HEK293 (cell line): ENCODE measurements around the gene MYOM1.
A peak's percentile ranks its signal among the peaks of the same experiment; 100 is the strongest.

Source experiments
- CTCF ChIA-PET: fragments of 350-600 bp; formaldehyde crosslinking; extraction: SDS; loops from one replicate; lab custom pipeline; 2021; ENCODE audit warnings: antibody characterized with exemption; lab: Yijun Ruan, JAX
- POLR2A ChIA-PET: fragments of 300-600 bp; formaldehyde crosslinking; extraction: SDS; loops from one replicate; lab custom pipeline; 2020; ENCODE audit warnings: antibody characterized with exemption, inconsistent platforms; lab: Yijun Ruan, JAX
- H3K27ac ChIP-seq: fragments of 200-500 bp; sonication (Bioruptor generic); 2 replicates; pipeline ENCODE4 v1.5.1; 2014; ENCODE audit warnings: low read depth, low read length, control low read depth, inconsistent platforms; ENCODE audit errors: extremely low read depth
- H3K36me3 ChIP-seq, 2 experiments: fragments of 200-500 bp in 1 of 2; sonication (Bioruptor generic) in 1 of 2; 1 replicate in 1 of 2; 2 replicates in 1 of 2; pipeline ENCODE4 v1.5.1; 2014 to 2017; ENCODE audit warnings: inconsistent platforms in 2 of 2, low read length in 2 of 2; ENCODE audit not compliant: control insufficient read depth in 2 of 2, insufficient read depth in 1 of 2
- H3K4me1 ChIP-seq: fragments of 200-500 bp; sonication (Bioruptor generic); 2 replicates; pipeline ENCODE4 v1.5.1; 2014; ENCODE audit warnings: mild to moderate bottlenecking, low read length, inconsistent platforms; ENCODE audit not compliant: control insufficient read depth, insufficient read depth
- H3K4me3 ChIP-seq: 2 replicates; pipeline ENCODE4 v1.5.1; 2011; ENCODE audit warnings: low read depth, mild to moderate bottlenecking, control low read depth, low read length, moderate library complexity
- H3K9me3 ChIP-seq: fragments of 200-500 bp; sonication (Bioruptor generic); 2 replicates; pipeline ENCODE4 v1.5.1; 2014; ENCODE audit warnings: low read depth, low read length, inconsistent platforms; ENCODE audit not compliant: control insufficient read depth, insufficient read depth
- MYNN ChIP-seq: fragments of 450-650 bp; formaldehyde crosslinking; IDR thresholded peaks from 2 replicates; pipeline ENCODE4 v1.5.1; 2016; ENCODE audit warnings: missing biosample characterization, missing genetic modification characterization, borderline replicate concordance
- MZF1 ChIP-seq: fragments of 450-650 bp; formaldehyde crosslinking; IDR thresholded peaks from 2 replicates; pipeline ENCODE4 v1.5.1; 2017; ENCODE audit warnings: missing biosample characterization, missing genetic modification characterization, borderline replicate concordance
- PBX3 ChIP-seq: sonication (generic); formaldehyde crosslinking; IDR thresholded peaks from 2 replicates; pipeline ENCODE4 v1.8.1; 2022; ENCODE audit warnings: mild to moderate bottlenecking, moderate library complexity, missing genetic modification reagents
- REST ChIP-seq: fragments of 450-650 bp; formaldehyde crosslinking; IDR thresholded peaks from 2 replicates; pipeline ENCODE4 v1.5.1; 2016; ENCODE audit warnings: missing biosample characterization, missing genetic modification characterization
- SP3 ChIP-seq: fragments of 450-650 bp; formaldehyde crosslinking; IDR thresholded peaks from 2 replicates; pipeline ENCODE4 v1.5.1; 2016; ENCODE audit warnings: missing biosample characterization, missing genetic modification characterization
- TCF7L2 ChIP-seq: IDR thresholded peaks from 2 replicates; pipeline ENCODE4 v1.6.1; 2011; ENCODE audit warnings: low read depth, mild to moderate bottlenecking, inconsistent platforms, low read length, moderate library complexity, borderline replicate concordance
- ZBTB26 ChIP-seq: fragments of 450-650 bp; formaldehyde crosslinking; optimal IDR thresholded peaks from 2 replicates; pipeline ENCODE3; 2016; ENCODE audit warnings: missing biosample characterization, mild to moderate bottlenecking, missing genetic modification characterization
- ZNF114 ChIP-seq: fragments of 450-650 bp; formaldehyde crosslinking; IDR thresholded peaks from 2 replicates; pipeline ENCODE4 v1.5.0; 2017; ENCODE audit warnings: missing biosample characterization, missing genetic modification characterization
- ZNF16 ChIP-seq: fragments of 450-650 bp; formaldehyde crosslinking; IDR thresholded peaks from 2 replicates; pipeline ENCODE4 v1.5.1; 2016; ENCODE audit warnings: low read depth, missing biosample characterization, missing genetic modification characterization
- ZNF211 ChIP-seq: fragments of 450-650 bp; formaldehyde crosslinking; IDR thresholded peaks from 2 replicates; pipeline ENCODE4 v1.5.1; 2016; ENCODE audit warnings: low read depth, missing biosample characterization, missing genetic modification characterization
- ZNF214 ChIP-seq: fragments of 450-650 bp; formaldehyde crosslinking; IDR thresholded peaks from 2 replicates; pipeline ENCODE4 v1.5.1; 2017; ENCODE audit warnings: missing biosample characterization, mild to moderate bottlenecking, missing genetic modification characterization, borderline replicate concordance
- ZNF341 ChIP-seq: fragments of 450-650 bp; formaldehyde crosslinking; IDR thresholded peaks from 2 replicates; pipeline ENCODE4; 2016; ENCODE audit warnings: low read depth, missing biosample characterization, missing genetic modification characterization
- ZNF510 ChIP-seq: fragments of 450-650 bp; formaldehyde crosslinking; IDR thresholded peaks from 2 replicates; pipeline ENCODE4 v1.5.1; 2018; ENCODE audit warnings: mild to moderate bottlenecking, missing genetic modification characterization, missing biosample characterization; ENCODE audit not compliant: insufficient replicate concordance
- ZNF544 ChIP-seq: fragments of 450-650 bp; formaldehyde crosslinking; IDR thresholded peaks from 2 replicates; pipeline ENCODE4 v1.5.0; 2017; ENCODE audit warnings: missing biosample characterization, missing genetic modification characterization
- ZNF629 ChIP-seq: fragments of 450-650 bp; formaldehyde crosslinking; IDR thresholded peaks from 2 replicates; pipeline ENCODE4 v1.5.1; 2017; ENCODE audit warnings: missing biosample characterization, missing genetic modification characterization
- ZNF664 ChIP-seq: fragments of 450-650 bp; formaldehyde crosslinking; IDR thresholded peaks from 2 replicates; pipeline ENCODE4 v1.5.1; 2016; ENCODE audit warnings: missing biosample characterization, missing genetic modification characterization
- ZNF670 ChIP-seq: fragments of 450-650 bp; formaldehyde crosslinking; IDR thresholded peaks from 2 replicates; pipeline ENCODE4 v1.5.1; 2016; ENCODE audit warnings: missing biosample characterization, missing genetic modification characterization, low read depth
- ZNF76 ChIP-seq: fragments of 450-650 bp; formaldehyde crosslinking; IDR thresholded peaks from 2 replicates; pipeline ENCODE4; 2016; ENCODE audit warnings: low read depth, missing biosample characterization, missing genetic modification characterization, borderline replicate concordance
- ZNF768 ChIP-seq: fragments of 450-650 bp; formaldehyde crosslinking; IDR thresholded peaks from 2 replicates; pipeline ENCODE4 v1.5.1; 2018; ENCODE audit warnings: missing biosample characterization, mild to moderate bottlenecking, missing genetic modification characterization
- ZNF792 ChIP-seq: fragments of 450-650 bp; formaldehyde crosslinking; IDR thresholded peaks from 2 replicates; pipeline ENCODE4 v1.5.1; 2016; ENCODE audit warnings: missing biosample characterization, missing genetic modification characterization
- ZSCAN16 ChIP-seq: fragments of 450-650 bp; formaldehyde crosslinking; IDR thresholded peaks from 2 replicates; pipeline ENCODE4 v1.5.1; 2016; ENCODE audit warnings: missing biosample characterization, missing genetic modification characterization

The MYOM1 gene

GRCh38 chr18:3194947-3195612, 24.7 kb downstream of the MYOM1 start:
- no peaks in the 10 kb centered on the region for H3K9me3 ChIP-seq
- no peaks in the 10 kb centered on the region for H3K36me3 ChIP-seq
- H3K4me1 ChIP-seq: no peaks in the 10 kb centered on the region
- no peak overlapping the region for H3K27ac ChIP-seq
- H3K4me3 ChIP-seq: no peak overlapping the region
- TF ChIP-seq MYNN (tag by site-specific recombination): no peak
- TF ChIP-seq ZNF114: no peak
- TF ChIP-seq PBX3: no peak
- TF ChIP-seq ZNF76 (tag by site-specific recombination): no peak
- TF ChIP-seq ZNF510 (tag by site-specific recombination): no peak
- CTCF ChIA-PET: interaction anchor here (0.7 to 1.5 kb wide), 5 partner anchors 20 to 387 kb away, joined by 3 to 10 read pairs (median 3); no protein-coding TSS in a partner anchor
- POLR2A ChIA-PET: no interaction called here

- TF ChIP-seq REST (tag by site-specific recombination): no peak
- no peak for TF ChIP-seq ZNF792 (tag by site-specific recombination)
- TF ChIP-seq ZNF629 (tag by site-specific recombination): no peak
- TF ChIP-seq ZSCAN16 (tag by site-specific recombination): no peak
- no peak for TF ChIP-seq MZF1 (tag by site-specific recombination)
- TF ChIP-seq ZNF16 (tag by site-specific recombination): no peak
- peak; percentile 42; the same call in 1 of the 2 replicates for TF ChIP-seq ZNF664 (tag by site-specific recombination)
- TF ChIP-seq ZBTB26 (tag by site-specific recombination): no peak
- TF ChIP-seq ZNF544 (tag by site-specific recombination): no peak
- TF ChIP-seq, all 188 proteins: peak for 1
- Histone ChIP-seq H3K27ac (no peak overlapping the region), H3K9me3 (no peaks in the 10 kb centered on the region), H3K4me1 (no peaks in the 10 kb centered on the region), H3K36me3 (no peaks in the 10 kb centered on the region), H3K4me3 (no peak overlapping the region)
- POLR2A ChIA-PET: no interaction called here
- CTCF ChIA-PET: interaction anchor here (1.4 kb wide), 1 partner anchor 65 kb away, joined by 3 read pairs; no protein-coding TSS in a partner anchor
Observed at GRCh38 chr18:3193331-3193730, 26.4 kb downstream of the MYOM1 start.

- no peak for TF ChIP-seq TCF7L2
- TF ChIP-seq ZNF214 (tag by site-specific recombination): no peak
- TF ChIP-seq ZNF341 (tag by site-specific recombination): no peak
- no peak for TF ChIP-seq SP3
- no peak for TF ChIP-seq ZNF768 (tag by site-specific recombination)
- TF ChIP-seq ZNF211 (tag by site-specific recombination): no peak
- TF ChIP-seq ZNF670 (tag by site-specific recombination): no peak
- TF ChIP-seq, all 188 proteins: peak for 0
- no peak overlapping the region for H3K27ac ChIP-seq
- no peaks in the 10 kb centered on the region for H3K9me3 ChIP-seq
- POLR2A ChIA-PET: no interaction called here
- CTCF ChIA-PET: interaction anchor here (1.4 kb wide), 1 partner anchor 64 kb away, joined by 3 read pairs; no protein-coding TSS in a partner anchor
- H3K4me3 ChIP-seq: no peak overlapping the region
- H3K36me3 ChIP-seq: no peaks in the 10 kb centered on the region
- H3K4me1 ChIP-seq: no peaks in the 10 kb centered on the region
Observed at GRCh38 chr18:3192752-3193151, 27.0 kb downstream of the MYOM1 start.
